ENCODE results near the gene FYN. TPM values are rescaled to one million over a fixed set of nuclear protein-coding genes. Genes with fewer than 3 reads are reported as not detected.

FYN gene
- total RNA-seq, 2 donors from 2014 or later, result 55.5 to 72.5 TPM

DNA sequence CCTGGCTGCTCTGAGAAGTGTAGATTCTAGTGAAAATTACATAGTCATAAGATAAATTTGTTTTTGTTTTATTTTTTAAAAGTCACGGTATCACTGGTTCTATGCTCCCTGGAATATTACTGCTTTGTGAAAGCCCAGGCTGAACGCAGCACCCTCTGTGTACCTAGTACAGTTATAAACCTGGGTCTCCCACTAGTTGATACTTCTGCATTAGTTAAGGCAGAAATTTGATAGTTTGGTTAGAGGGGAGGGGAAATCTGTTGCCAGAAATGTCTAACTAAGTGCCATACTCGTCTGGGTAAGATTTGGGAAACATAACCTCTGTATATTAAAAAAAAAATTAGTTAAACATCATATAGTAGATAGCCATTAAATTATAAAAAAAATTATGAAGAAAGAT lies 156.9 kb downstream of the FYN start:
- Histone ChIP-seq H3K4me1 (ENCODE audit: control insufficient read depth in 1 of 2, low read depth in 2 of 2) (peaks cover 3 to 10% of the 10 kb centered on the region in 2 donors), H3K27ac (no peak overlapping the region), H3K9me3 (no peaks in the 10 kb centered on the region), H3K36me3 (no peaks in the 10 kb centered on the region), H3K27me3 (replicated peaks; ENCODE audit: insufficient read depth) (no peaks in the 10 kb centered on the region), H3K4me3 (no peak overlapping the region)
- no peak for ATAC-seq (ENCODE audit: insufficient number of reproducible peaks, low FRiP score, low read depth)
- TF ChIP-seq, protein P1, sequence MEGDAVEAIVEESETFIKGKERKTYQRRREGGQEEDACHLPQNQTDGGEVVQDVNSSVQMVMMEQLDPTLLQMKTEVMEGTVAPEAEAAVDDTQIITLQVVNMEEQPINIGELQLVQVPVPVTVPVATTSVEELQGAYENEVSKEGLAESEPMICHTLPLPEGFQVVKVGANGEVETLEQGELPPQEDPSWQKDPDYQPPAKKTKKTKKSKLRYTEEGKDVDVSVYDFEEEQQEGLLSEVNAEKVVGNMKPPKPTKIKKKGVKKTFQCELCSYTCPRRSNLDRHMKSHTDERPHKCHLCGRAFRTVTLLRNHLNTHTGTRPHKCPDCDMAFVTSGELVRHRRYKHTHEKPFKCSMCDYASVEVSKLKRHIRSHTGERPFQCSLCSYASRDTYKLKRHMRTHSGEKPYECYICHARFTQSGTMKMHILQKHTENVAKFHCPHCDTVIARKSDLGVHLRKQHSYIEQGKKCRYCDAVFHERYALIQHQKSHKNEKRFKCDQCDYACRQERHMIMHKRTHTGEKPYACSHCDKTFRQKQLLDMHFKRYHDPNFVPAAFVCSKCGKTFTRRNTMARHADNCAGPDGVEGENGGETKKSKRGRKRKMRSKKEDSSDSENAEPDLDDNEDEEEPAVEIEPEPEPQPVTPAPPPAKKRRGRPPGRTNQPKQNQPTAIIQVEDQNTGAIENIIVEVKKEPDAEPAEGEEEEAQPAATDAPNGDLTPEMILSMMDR (IDR thresholded peaks at IDR 0.05), result no peak
- DNase-seq (ENCODE audit: low spot score), result no peak

DNA sequence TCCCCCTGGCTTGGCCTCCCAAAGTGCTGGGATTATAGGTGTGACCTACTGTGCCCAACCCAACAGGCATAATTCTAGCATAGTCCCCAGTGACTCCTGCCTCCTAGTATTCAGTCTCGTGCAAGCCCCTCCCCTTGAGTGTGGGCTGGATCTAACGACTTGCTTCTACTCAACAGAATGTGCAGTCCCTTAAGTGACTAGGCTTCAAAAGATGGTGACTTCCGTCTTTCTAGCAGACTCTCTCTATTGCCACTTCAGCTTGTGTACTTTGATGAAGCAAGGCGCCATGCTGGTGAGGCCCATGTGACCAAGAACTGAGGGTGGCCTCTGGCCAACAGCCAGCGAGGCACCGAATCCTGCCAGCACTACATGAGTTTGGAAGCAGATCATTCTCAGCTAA lies 157.9 kb downstream of the FYN start:
- TF ChIP-seq, protein P1 (IDR thresholded peaks at IDR 0.05), result no peak
- H3K27ac ChIP-seq, result no peak overlapping the region
- DNase-seq (ENCODE audit: low spot score) (no peak), ATAC-seq (ENCODE audit: insufficient number of reproducible peaks, low FRiP score, low read depth) (no peak)
- H3K4me3 ChIP-seq, result no peak overlapping the region
- no peaks in the 10 kb centered on the region for H3K9me3 ChIP-seq
- H3K4me1 ChIP-seq (ENCODE audit: control insufficient read depth in 1 of 2, low read depth in 2 of 2), result peaks cover 4 to 18% of the 10 kb centered on the region in 2 donors
- H3K27me3 ChIP-seq (replicated peaks; ENCODE audit: insufficient read depth), result no peaks in the 10 kb centered on the region
- H3K36me3 ChIP-seq, result no peaks in the 10 kb centered on the region

DNA sequence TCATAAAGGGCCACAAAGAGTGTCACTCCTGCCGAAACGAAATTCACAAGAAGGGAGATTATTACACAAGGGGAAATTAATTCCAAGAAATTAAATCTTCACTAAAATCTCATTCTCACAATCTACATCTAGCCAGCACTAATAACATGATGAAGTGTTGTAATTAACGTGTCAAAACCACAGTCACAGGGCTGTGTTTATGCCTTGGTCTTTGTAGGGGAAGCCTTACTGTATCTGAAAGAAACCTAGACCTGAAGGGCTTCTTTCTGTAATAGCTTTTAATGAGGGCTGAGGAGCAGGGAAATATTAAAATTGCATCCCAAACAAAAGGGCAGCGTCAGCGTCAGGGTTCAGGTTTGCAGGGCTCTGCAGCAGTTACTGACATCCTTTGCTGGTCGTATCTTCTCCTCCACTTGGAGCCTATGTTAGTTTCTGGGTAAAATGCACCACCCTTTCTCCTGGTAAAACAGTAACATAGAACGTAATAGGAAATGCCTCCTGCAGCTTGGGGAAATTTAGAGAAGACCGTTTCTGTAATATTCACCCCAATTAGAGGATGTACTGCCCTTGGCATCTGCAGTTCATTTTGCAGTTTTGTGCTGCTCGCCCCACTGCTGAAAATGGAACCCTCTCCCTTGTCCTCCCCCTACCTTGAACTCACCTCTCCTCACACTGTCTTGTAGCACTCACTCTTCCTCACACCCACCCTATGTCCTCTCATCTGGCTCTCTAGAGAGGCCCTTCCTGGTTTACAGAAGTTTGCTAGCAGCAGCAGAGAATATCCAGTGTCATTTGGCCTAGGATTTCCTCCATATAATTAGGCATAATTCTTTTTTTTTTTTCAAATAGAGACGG lies 158.6 kb downstream of the FYN start:
- TF ChIP-seq, protein P1 (IDR thresholded peaks at IDR 0.05), result no peak
- Histone ChIP-seq H3K36me3 (no peaks in the 10 kb centered on the region), H3K27me3 (replicated peaks; ENCODE audit: insufficient read depth) (no peaks in the 10 kb centered on the region), H3K4me1 (ENCODE audit: control insufficient read depth in 1 of 2, low read depth in 2 of 2) (peaks cover 7 to 21% of the 10 kb centered on the region in 2 donors), H3K27ac (no peak overlapping the region), H3K9me3 (no peaks in the 10 kb centered on the region), H3K4me3 (no peak overlapping the region)
- ATAC-seq (ENCODE audit: insufficient number of reproducible peaks, low FRiP score, low read depth), result no peak
- DNase-seq (ENCODE audit: low spot score), result no peak

DNA sequence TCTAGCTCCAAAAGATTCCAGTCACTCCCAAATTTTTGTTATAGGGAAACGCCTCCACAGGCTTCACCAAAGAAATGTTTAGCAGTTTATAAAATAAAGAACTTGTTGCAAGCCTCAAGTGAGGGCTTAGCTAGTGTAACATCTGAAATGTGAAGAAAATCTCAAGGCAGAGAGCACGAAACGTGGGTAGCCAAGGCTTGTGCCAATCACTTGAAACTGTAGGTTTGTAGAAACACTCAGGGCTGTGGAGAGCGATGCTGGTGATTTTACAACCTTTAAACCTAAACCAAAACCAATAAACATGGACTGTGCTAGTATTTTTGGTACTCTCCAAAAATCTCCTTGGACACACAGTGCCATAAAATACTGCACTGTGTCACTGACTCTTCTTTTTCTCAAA lies 159.4 kb downstream of the FYN start:
- TF ChIP-seq, protein P1 (IDR thresholded peaks at IDR 0.05), result no peak
- Histone ChIP-seq H3K27ac (no peak overlapping the region), H3K4me1 (ENCODE audit: control insufficient read depth in 1 of 2, low read depth in 2 of 2) (peaks cover 7 to 21% of the 10 kb centered on the region in 2 donors), H3K4me3 (no peak overlapping the region), H3K27me3 (replicated peaks; ENCODE audit: insufficient read depth) (no peaks in the 10 kb centered on the region), H3K9me3 (no peaks in the 10 kb centered on the region), H3K36me3 (no peaks in the 10 kb centered on the region)
- DNase-seq (ENCODE audit: low spot score) (no peak), ATAC-seq (ENCODE audit: insufficient number of reproducible peaks, low FRiP score, low read depth) (no peak)

DNA sequence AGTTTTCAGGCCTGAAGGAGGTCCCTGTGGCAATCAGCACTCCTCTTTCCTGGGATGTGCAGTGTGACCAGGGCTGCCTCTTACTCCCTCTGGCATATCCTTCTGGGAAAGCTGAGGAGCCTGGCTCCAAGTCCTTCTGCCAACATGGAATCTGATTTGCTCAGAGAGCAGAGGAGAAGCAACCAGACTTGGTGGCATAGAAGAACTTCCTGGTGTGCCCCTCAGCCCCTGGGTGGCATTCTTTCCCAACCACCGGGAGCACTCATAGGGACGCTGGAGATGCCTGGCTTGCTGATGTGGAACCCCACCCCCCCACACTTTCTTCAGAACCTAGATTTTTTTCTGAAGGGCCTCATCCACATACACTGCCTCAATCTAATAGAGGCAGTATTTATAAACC lies 160.0 kb downstream of the FYN start:
- H3K4me3 ChIP-seq, result no peak overlapping the region
- H3K36me3 ChIP-seq, result no peaks in the 10 kb centered on the region
- no peaks in the 10 kb centered on the region for H3K27me3 ChIP-seq (replicated peaks; ENCODE audit: insufficient read depth)
- ATAC-seq (ENCODE audit: insufficient number of reproducible peaks, low FRiP score, low read depth) (no peak), DNase-seq (ENCODE audit: low spot score) (no peak)
- TF ChIP-seq, protein P1 (IDR thresholded peaks at IDR 0.05), result no peak
- no peak overlapping the region for H3K27ac ChIP-seq
- no peaks in the 10 kb centered on the region for H3K9me3 ChIP-seq
- peaks cover 7 to 21% of the 10 kb centered on the region in 2 donors for H3K4me1 ChIP-seq (ENCODE audit: control insufficient read depth in 1 of 2, low read depth in 2 of 2)

All from thoracic aorta (tissue), 2 donors.